Endodermal cell (in vitro differentiated cells): Measurements from ENCODE around the gene AGPAT3. TPM values are rescaled to one million over a fixed set of nuclear protein-coding genes. Genes with fewer than 3 reads are reported as not detected.

Source experiments
- DNase-seq: peaks from one replicate; pipeline ENCODE4 v3.0.0-alpha.2; 2017
- H3K27ac ChIP-seq: 2 replicates; pipeline ENCODE4 v1.5.1; 2013; ENCODE audit warnings: mild to moderate bottlenecking, low read depth, low read length, moderate library complexity
- H3K27me3 ChIP-seq: 2 replicates; pipeline ENCODE4 v1.6.1; 2013; ENCODE audit warnings: mild to moderate bottlenecking, low read length, moderate library complexity; ENCODE audit not compliant: insufficient read depth, control insufficient read depth, poor library complexity, severe bottlenecking
- H3K36me3 ChIP-seq: 2 replicates; pipeline ENCODE4 v1.7.0; 2013; ENCODE audit warnings: mild to moderate bottlenecking, low read length, moderate library complexity; ENCODE audit not compliant: control insufficient read depth, insufficient read depth
- H3K4me1 ChIP-seq: one replicate; pipeline ENCODE4 v1.7.0; 2013; ENCODE audit warnings: low read length; ENCODE audit not compliant: control insufficient read depth, insufficient read depth
- H3K4me3 ChIP-seq: 2 replicates; pipeline ENCODE4 v1.5.1; 2013; ENCODE audit warnings: mild to moderate bottlenecking, low read length, moderate library complexity
- H3K9ac ChIP-seq: 2 replicates; pipeline ENCODE4 v1.6.1; 2013; ENCODE audit warnings: mild to moderate bottlenecking, low read length, moderate library complexity; ENCODE audit not compliant: poor library complexity, severe bottlenecking; ENCODE audit errors: extremely low read depth
- H3K9me3 ChIP-seq: 2 replicates; pipeline ENCODE4 v1.6.1; 2013; ENCODE audit warnings: mild to moderate bottlenecking, low read length, moderate library complexity; ENCODE audit not compliant: control insufficient read depth
- H3K27ac Mint-ChIP-seq: 2 replicates; pipeline ENCODE4 v1.8.0; 2020; ENCODE audit warnings: mixed read lengths
- H3K27me3 Mint-ChIP-seq: 2 replicates; pipeline ENCODE4 v1.8.0; 2021; ENCODE audit warnings: mild to moderate bottlenecking, mixed read lengths; ENCODE audit not compliant: insufficient read depth
- H3K36me3 Mint-ChIP-seq: 2 replicates; pipeline ENCODE4 v1.8.0; 2020; ENCODE audit warnings: low read depth, mixed read lengths
- H3K4me1 Mint-ChIP-seq: 2 replicates; pipeline ENCODE4 v1.8.0; 2020; ENCODE audit warnings: mixed read lengths
- H3K4me3 Mint-ChIP-seq: 2 replicates; pipeline ENCODE4 v1.8.0; 2020; ENCODE audit warnings: mild to moderate bottlenecking, moderate library complexity, mixed read lengths
- H3K9me3 Mint-ChIP-seq: 2 replicates; pipeline ENCODE4 v1.8.0; 2020; ENCODE audit warnings: mild to moderate bottlenecking, mixed read lengths
- CTCF ChIP-seq: fragments of 200-600 bp; sonication (generic); conservative IDR thresholded peaks from 2 replicates; pipeline ENCODE4 v1.5.0; 2021; ENCODE audit warnings: antibody characterized with exemption, mild to moderate bottlenecking
- WGBS, 2 experiments: methylation state at CpG; one replicate each; pipeline versions ENCODE4 v1.1.5 to v1.1.7; 2013; ENCODE audit warnings: missing lambda C conversion rate in 2 of 2, mixed read lengths in 1 of 2; ENCODE audit not compliant: insufficient coverage in 1 of 2, insufficient read length in 1 of 2; 5-methylcytosine and 5-hydroxymethylcytosine counted together
- total RNA-seq, 2 donors: library from RNA; stranded (reverse); fragmentation: NEBNext Ultra II Directional in 1 of 2; extraction: Animal tissue kit (Norgen Biotek cat#: 25700) in 1 of 2; gene quantifications; 2 replicates in 1 of 2; 3 replicates in 1 of 2; pipeline ENCODE4 v1.2.1, GENCODE V29; 2021

AGPAT3 gene
- total RNA-seq, 2 donors from 2014 or later: 44.0 to 74.4 TPM

DNA sequence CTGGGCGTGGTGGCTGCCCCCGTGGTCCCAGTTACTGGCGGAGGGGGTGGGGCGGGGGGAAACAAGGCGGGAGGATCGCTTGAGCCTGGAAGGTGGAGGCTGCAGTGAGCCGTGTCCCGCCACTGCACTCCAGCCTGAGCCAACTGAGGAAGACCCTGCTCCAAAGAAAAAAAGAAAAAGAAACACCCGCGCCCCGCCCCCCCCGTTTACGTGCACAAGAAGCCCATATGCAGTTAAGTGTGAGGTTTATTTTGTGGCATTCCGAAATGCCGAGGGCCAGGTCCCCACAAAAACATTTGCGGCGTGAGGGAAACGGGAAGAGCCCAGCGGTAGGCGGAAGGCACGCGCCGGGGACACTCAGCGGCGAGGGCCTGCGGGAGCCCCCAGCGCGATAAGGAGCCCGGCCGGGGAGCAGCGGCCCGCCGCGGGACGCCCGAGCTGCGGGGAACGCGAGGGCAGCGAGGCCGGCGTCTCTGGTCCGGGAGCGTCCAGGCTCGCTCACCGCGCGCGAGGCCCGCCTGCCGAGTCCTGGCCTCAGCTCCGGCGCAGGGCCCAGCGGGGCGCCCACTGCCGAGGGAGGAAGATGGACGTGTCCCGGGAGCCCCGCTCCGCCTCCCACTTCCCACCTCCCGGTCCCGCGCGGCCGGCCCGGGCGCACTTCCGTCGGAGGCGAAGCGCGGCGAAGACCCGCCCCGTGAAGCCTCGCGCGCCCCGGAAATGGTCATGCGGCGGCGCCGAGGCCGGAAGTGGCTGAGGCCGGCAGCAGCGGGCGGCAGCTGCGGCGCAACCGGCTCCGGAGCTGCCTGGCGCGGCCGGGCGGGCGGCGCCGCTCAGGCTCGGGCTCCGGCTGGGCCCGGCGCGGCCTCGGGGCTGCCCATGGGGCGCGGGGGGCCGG lies 146.8 kb downstream of the AGPAT3 start, which contains the start of gene TRAPPC10:
TSS of gene TRAPPC10 (plus strand) at position 731 of the 895 bp plus-strand sequence. CDS start 185 bp downstream, outside the sequence.
- peak within 1 kb of the TSS; percentile 90 for H3K4me3 ChIP-seq
- Mint-ChIP-seq H3K4me1 (peaks cover 27% of the 10 kb centered on the region), H3K4me3 (peak within 1 kb of the TSS; percentile 78), H3K27ac (peak within 1 kb of the TSS; percentile 89), H3K9me3 (no peaks in the 10 kb centered on the region), H3K36me3 (no peaks in the 10 kb centered on the region), H3K27me3 (no peaks in the 10 kb centered on the region)
- no peaks in the 10 kb centered on the region for H3K9me3 ChIP-seq
- DNase-seq: peak; percentile 91
- no peak for TF ChIP-seq CTCF
- H3K27ac ChIP-seq: peak within 1 kb of the TSS; percentile 71
- no peaks in the 10 kb centered on the region for H3K27me3 ChIP-seq
- peak within 1 kb of the TSS; percentile 93 for H3K9ac ChIP-seq
- peaks cover 3% of the 10 kb centered on the region for H3K4me1 ChIP-seq
- 0 to 1% methylated on average over 37 to 107 of the region's 107 CpGs for WGBS, 2 experiments
- no peaks in the 10 kb centered on the region for H3K36me3 ChIP-seq

DNA sequence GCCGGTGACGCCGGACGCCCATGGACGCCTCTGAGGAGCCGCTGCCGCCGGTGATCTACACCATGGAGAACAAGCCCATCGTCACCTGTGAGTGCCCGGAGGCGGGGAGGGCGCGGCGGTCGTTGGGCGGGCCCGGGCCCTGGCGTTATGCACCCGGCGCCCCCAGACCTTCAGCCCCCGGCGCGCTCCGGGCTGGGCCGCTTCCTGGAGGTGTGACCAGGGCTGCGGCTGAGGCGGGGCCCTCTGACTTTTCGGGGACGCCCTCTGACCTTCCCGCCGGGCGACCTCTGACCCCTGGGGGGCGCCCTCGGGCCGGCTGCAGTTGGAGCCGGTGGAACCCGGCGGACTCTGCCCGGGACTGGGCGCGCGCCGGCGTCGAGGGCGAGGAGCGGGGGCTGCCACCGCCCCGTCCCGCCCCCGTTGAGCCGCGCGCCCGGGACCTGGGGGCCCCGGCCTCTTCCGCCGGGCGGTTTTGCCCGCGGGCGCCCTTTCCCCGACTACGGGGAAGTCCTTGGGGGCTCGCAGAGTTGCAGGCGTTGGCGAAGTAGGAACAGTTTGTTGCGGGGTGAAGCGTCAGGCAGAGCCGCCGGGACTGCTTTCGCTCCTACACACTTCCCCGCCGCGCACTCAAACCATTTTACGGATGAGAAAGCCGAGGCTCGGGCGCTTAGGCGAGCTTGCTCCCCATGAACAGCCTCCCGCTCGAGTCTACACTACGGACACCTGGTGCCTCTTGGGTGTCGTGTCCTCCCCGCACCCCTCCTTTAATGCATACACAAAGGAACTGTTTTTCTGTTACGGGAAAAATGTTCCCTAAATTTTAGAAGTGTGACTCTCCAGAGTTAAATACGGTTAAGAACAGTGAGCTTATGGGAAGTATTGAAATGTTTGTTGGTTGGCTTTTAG lies 147.7 kb downstream of the AGPAT3 start:
- peak overlapping the region; percentile 87 for H3K27ac Mint-ChIP-seq
- H3K9me3 ChIP-seq: no peaks in the 10 kb centered on the region
- no peaks in the 10 kb centered on the region for H3K27me3 ChIP-seq
- peak overlapping the region; percentile 78 for H3K4me3 Mint-ChIP-seq
- H3K4me1 Mint-ChIP-seq: peaks cover 27% of the 10 kb centered on the region
- H3K27me3 Mint-ChIP-seq: no peaks in the 10 kb centered on the region
- H3K9ac ChIP-seq: peak overlapping the region; percentile 93
- no peaks in the 10 kb centered on the region for H3K9me3 Mint-ChIP-seq
- 0 to 1% methylated on average over 27 to 86 of the region's 87 CpGs for WGBS, 2 experiments
- H3K4me1 ChIP-seq: peaks cover 3% of the 10 kb centered on the region
- H3K36me3 Mint-ChIP-seq: no peaks in the 10 kb centered on the region
- TF ChIP-seq CTCF: peak; percentile 77
- peak; percentile 95 for DNase-seq
- peak overlapping the region; percentile 90 for H3K4me3 ChIP-seq
- peak overlapping the region; percentile 55 for H3K27ac ChIP-seq
- H3K36me3 ChIP-seq: no peaks in the 10 kb centered on the region

DNA sequence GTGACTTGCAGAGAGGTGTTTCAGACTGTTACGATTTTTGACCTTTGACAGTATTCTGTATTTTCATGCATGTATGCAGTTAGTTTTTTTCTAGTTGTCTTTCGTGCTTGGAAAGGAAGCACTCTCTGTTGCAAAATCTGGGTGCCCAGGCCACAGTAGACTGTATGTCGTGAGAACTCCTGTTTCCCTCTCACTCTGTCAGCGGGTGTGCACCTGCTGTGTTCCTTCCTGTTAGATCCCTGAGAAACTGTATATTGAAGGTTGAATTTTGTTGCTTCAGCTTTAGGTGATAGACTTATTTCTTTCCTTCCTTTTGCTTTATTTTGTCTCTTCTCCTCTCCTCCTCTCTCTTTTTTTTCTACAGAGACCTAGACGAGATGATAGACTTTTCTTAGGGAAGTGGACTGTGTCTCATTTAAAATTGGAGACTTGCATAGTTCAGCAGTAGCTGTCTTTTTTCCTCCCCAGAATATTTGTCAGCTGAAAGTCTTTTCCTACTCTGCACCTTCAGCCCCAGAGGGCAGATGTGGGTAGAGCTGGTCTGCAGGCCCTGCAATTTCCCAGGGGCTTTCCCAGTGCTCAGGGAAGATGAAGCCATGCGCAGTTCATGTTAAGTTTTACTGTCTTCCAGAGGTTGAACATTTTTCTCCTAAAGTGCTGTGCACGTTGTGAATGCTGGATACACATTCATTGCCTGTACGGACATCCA lies 148.5 kb downstream of the AGPAT3 start:
- Histone ChIP-seq H3K4me3 (peak overlapping the region; percentile 90), H3K4me1 (peaks cover 3% of the 10 kb centered on the region), H3K9me3 (no peaks in the 10 kb centered on the region), H3K36me3 (no peaks in the 10 kb centered on the region), H3K9ac (peak overlapping the region; percentile 93), H3K27me3 (no peaks in the 10 kb centered on the region), H3K27ac (no peak overlapping the region)
- no peak for DNase-seq
- peak overlapping the region; percentile 87 for H3K27ac Mint-ChIP-seq
- H3K4me3 Mint-ChIP-seq: peak overlapping the region; percentile 78
- peak; percentile 13 for TF ChIP-seq CTCF
- WGBS, 2 experiments: 34 to 37% methylated on average over 7 to 8 of the region's 8 CpGs
- H3K4me1 Mint-ChIP-seq: peaks cover 27% of the 10 kb centered on the region
- H3K9me3 Mint-ChIP-seq: no peaks in the 10 kb centered on the region
- H3K36me3 Mint-ChIP-seq: no peaks in the 10 kb centered on the region
- H3K27me3 Mint-ChIP-seq: no peaks in the 10 kb centered on the region
